Measurements from ENCODE around the gene PPP2R2B. TPM values are rescaled to one million over a fixed set of nuclear protein-coding genes. Genes with fewer than 3 reads are reported as not detected.

The PPP2R2B gene
- total RNA-seq (10 to 100 TPM in 1 of 2 donors, 1 to 10 TPM in 1; 6.9 to 12.1 TPM), total RNA-seq (6.1 to 7.9 reads per million in 2 donors)

DNA sequence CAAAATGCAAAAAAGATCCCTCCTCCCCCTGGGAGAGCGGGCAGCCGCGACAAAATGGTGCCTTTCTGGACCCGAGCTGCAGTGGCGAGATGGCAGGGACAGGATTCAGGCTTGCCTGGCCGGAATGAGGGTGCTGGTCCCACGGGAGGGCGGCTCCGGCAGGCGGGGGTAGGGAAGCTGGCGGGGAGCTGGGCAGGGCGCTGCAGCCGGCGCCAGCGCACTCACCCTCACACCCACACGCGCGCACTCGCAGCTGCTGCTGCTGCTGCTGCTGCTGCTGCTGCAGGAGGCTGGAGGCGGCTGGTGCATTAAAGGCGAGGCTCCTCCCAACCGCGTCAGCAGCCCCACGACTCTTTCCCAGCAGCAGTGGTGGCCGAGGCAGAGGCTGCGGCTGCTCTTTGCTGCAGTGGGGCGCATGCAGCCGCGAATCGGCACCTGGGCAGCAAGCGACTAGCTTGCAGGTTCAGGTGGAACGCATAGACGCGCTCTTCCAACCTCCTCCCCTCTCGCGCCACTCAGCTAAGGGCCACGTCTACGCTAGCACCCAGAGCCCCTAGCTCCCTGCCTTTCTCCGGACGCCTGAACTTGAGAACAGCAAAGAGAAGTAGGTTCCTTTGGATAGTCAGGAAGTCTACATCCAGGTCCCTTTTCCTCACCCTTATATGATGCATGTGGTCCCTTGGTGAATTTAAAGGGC, at the start of gene PPP2R2B:
Gene PPP2R2B, minus strand, starts transcription at position 282 of the 697 bp plus-strand sequence.
- Mint-ChIP-seq H3K27ac (peak within 1 kb of the TSS; percentile 8), H3K4me3 (peak within 1 kb of the TSS; percentile 95), H3K36me3 (ENCODE audit: low read depth) (peaks cover 2% of the 10 kb centered on the region), H3K4me1 (peaks cover 29% of the 10 kb centered on the region), H3K27me3 (peaks cover 12% of the 10 kb centered on the region)
- H3K9me3 ChIP-seq (ENCODE audit: control insufficient read depth, low read length, poor library complexity, severe bottlenecking), result no peaks in the 10 kb centered on the region
- ATAC-seq (peak; percentile 90), DNase-seq (peak; percentile 30 to 41 (median 37))

DNA sequence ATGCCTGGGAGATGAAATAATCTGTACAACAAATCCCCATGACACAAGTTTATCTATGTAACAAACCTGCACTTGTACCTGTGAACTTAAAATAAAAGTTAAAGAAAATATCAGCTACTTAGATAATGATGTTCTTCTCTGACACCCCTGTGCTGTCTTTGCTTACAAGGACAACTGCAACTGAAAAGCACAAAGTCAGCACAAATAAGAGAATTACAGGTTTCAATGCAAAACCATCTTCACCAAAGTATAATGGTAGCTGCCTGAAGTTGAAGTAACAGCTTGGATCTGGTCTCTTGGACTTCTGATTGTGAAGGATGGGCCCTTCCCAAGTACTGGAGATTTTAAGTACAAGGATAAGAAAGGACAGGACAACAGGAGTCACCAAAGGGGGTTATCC, 45.6 kb upstream of the PPP2R2B start:
- Mint-ChIP-seq H3K4me3 (no peak overlapping the region), H3K27me3 (peaks cover 13% of the 10 kb centered on the region), H3K36me3 (ENCODE audit: low read depth) (peaks cover 3% of the 10 kb centered on the region), H3K4me1 (peaks cover 8% of the 10 kb centered on the region), H3K27ac (no peak overlapping the region)
- H3K9me3 ChIP-seq (ENCODE audit: control insufficient read depth, low read length, poor library complexity, severe bottlenecking), result no peaks in the 10 kb centered on the region
- ATAC-seq, result no peak
- no peak for DNase-seq

DNA sequence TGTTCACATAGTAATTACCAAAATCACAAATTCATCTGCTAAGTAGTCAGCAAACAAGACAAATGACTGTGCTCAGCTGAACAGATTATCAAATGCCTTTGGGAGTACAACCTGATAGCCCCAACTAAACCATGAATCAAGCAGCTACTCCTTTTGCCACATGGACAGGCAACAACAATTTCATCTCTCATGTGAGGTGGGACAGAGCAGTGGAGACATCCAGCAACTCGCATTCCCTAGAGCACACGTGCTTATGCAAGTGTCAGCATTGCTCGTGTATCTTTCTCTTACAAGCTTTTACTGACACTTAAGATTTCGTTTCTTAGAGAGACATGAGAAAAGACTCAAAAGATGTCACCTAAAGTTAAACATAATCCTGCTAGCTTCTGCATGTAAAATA, 42.7 kb upstream of the PPP2R2B start:
- Mint-ChIP-seq H3K4me3 (no peak overlapping the region), H3K36me3 (ENCODE audit: low read depth) (no peaks in the 10 kb centered on the region), H3K4me1 (peaks cover 10% of the 10 kb centered on the region), H3K27me3 (peaks cover 6% of the 10 kb centered on the region), H3K27ac (no peak overlapping the region)
- no peaks in the 10 kb centered on the region for H3K9me3 ChIP-seq (ENCODE audit: control insufficient read depth, low read length, poor library complexity, severe bottlenecking)
- DNase-seq (no peak), ATAC-seq (no peak)

DNA sequence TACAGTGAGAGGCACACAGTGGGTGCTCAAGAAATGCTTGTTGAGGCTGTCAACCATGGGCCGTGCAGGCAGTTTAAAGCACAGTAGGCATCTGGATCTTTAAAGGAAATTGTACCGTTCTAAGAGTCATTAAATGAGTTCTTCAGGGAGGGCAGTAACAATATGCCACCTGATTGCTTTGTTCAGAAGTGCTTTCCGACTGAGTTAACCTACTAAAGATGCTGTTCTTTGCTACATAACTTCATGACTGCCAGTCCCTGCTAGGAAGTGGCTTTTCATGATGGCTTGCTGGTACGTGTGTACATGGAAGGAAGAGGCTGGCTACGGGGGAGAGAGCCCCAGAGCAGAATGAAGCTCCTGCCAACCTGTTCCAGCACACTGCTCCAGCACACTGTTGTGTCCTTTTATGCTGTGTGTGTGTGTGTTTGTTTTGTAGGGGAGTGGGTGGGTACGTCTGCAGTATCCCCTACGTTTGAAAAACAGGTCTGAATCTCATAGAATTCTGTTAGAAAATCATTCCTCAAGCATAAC, 41.9 kb upstream of the PPP2R2B start:
- Mint-ChIP-seq H3K27me3 (peaks cover 6% of the 10 kb centered on the region), H3K4me1 (peaks cover 17% of the 10 kb centered on the region), H3K4me3 (no peak overlapping the region), H3K36me3 (ENCODE audit: low read depth) (no peaks in the 10 kb centered on the region), H3K27ac (no peak overlapping the region)
- ATAC-seq (no peak), DNase-seq (no peak)
- no peaks in the 10 kb centered on the region for H3K9me3 ChIP-seq (ENCODE audit: control insufficient read depth, low read length, poor library complexity, severe bottlenecking)

DNA sequence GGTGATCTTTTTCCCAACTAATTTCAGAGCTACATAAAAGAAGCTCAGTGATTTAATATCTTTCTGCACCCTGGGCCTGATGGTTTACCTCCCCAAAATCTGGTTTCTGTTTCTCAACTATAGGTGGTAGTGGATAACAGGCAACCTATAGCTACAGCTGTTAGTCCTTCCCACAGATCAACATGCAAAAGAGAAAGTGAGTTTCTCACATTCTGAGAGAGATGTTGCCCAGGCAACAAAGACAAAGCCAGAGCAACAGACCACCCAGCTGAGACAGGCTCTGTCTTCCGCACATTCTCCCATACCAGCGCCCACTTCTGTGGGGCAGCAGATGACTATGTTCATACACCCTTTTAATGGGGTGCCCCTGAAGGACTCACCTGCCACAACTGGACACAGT, 40.7 kb upstream of the PPP2R2B start:
- Mint-ChIP-seq H3K27ac (no peak overlapping the region), H3K4me1 (peaks cover 20% of the 10 kb centered on the region), H3K4me3 (no peak overlapping the region), H3K36me3 (ENCODE audit: low read depth) (no peaks in the 10 kb centered on the region), H3K27me3 (peaks cover 6% of the 10 kb centered on the region)
- DNase-seq (no peak), ATAC-seq (no peak)
- H3K9me3 ChIP-seq (ENCODE audit: control insufficient read depth, low read length, poor library complexity, severe bottlenecking), result no peaks in the 10 kb centered on the region

- H3K4me3 Mint-ChIP-seq, result no peak overlapping the region
- DNase-seq, result no peak
- H3K27me3 Mint-ChIP-seq, result peaks cover 6% of the 10 kb centered on the region
- no peak overlapping the region for H3K27ac Mint-ChIP-seq
- H3K9me3 ChIP-seq (ENCODE audit: control insufficient read depth, low read length, poor library complexity, severe bottlenecking), result no peaks in the 10 kb centered on the region
- H3K4me1 Mint-ChIP-seq, result peaks cover 20% of the 10 kb centered on the region
- no peak for ATAC-seq
- H3K36me3 Mint-ChIP-seq (ENCODE audit: low read depth), result no peaks in the 10 kb centered on the region
Measured at GRCh38 chr5:146917931-146918330, 39.4 kb upstream of the PPP2R2B start.

- H3K4me1 Mint-ChIP-seq, result peaks cover 16% of the 10 kb centered on the region
- no peak for DNase-seq
- H3K27ac Mint-ChIP-seq, result no peak overlapping the region
- no peak overlapping the region for H3K4me3 Mint-ChIP-seq
- H3K36me3 Mint-ChIP-seq (ENCODE audit: low read depth), result no peaks in the 10 kb centered on the region
- H3K9me3 ChIP-seq (ENCODE audit: control insufficient read depth, low read length, poor library complexity, severe bottlenecking), result no peaks in the 10 kb centered on the region
- no peak for ATAC-seq
- no peaks in the 10 kb centered on the region for H3K27me3 Mint-ChIP-seq
Measured at GRCh38 chr5:146912874-146913273, 34.3 kb upstream of the PPP2R2B start.

DNA sequence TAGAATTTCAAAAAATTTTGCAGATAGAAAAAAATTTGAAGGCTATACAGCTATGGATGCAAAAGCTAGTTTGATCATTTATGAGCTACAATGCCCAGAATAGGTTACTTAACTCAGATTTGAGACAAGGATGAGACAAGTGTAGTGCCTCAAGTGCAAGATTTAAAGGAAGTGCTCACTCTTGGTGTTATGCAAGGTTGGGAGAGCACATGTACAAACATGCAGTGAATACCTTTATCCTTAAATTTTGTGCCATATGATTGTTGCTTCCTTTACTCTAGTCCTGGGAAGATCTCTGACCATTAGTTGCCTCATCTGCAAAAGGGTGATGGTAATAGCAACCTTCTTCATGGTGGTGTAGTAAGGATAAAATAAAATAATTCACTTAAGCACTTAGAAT, 31.7 kb upstream of the PPP2R2B start:
- no peak for DNase-seq
- H3K27me3 Mint-ChIP-seq, result no peaks in the 10 kb centered on the region
- H3K4me3 Mint-ChIP-seq, result no peak overlapping the region
- ATAC-seq, result no peak
- no peaks in the 10 kb centered on the region for H3K9me3 ChIP-seq (ENCODE audit: control insufficient read depth, low read length, poor library complexity, severe bottlenecking)
- no peaks in the 10 kb centered on the region for H3K36me3 Mint-ChIP-seq (ENCODE audit: low read depth)
- peaks cover 8% of the 10 kb centered on the region for H3K4me1 Mint-ChIP-seq
- no peak overlapping the region for H3K27ac Mint-ChIP-seq

DNA sequence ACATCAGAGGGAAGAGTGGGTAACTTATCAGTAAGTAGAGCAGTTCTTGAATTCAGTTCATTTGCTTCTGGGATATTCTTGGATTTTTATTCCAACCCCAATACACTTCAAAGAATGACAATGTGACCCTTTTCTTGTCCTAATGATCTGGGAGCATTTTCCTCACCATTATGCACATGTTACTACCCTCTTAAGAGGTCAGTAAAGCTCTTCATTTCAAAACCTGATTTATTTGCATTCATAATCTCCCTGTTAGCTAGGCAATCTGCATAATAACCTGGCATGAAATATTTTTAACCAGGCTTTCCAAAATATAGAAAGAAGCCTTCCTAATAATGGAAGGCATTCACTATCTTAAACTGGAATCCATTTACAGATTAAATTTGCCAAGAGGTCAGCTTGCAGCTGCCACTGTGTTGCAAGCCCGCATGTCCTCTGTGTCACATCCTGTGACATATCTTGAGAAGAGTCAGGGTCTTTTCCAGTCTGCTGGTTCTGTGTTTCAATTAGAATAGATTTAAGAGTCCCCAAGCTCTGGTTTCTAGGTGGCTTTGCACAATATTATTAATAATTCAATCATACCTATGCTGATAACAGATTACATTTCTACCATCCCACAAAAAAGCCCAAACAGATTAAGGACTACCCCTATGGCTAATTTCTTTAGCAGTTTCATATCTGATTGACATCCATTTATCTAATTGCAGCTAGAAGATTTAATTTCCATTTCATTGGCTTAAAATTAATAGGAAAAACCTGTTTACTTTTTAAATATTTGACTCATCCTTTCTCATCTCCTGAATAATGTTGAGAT, 30.9 kb upstream of the PPP2R2B start:
- H3K27me3 Mint-ChIP-seq, result no peaks in the 10 kb centered on the region
- H3K27ac Mint-ChIP-seq, result no peak overlapping the region
- no peak for DNase-seq
- H3K4me1 Mint-ChIP-seq, result peaks cover 7% of the 10 kb centered on the region
- H3K36me3 Mint-ChIP-seq (ENCODE audit: low read depth), result no peaks in the 10 kb centered on the region
- ATAC-seq, result no peak
- no peak overlapping the region for H3K4me3 Mint-ChIP-seq
- H3K9me3 ChIP-seq (ENCODE audit: control insufficient read depth, low read length, poor library complexity, severe bottlenecking), result no peaks in the 10 kb centered on the region

- Mint-ChIP-seq H3K4me3 (no peak overlapping the region), H3K27ac (no peak overlapping the region), H3K27me3 (no peaks in the 10 kb centered on the region), H3K36me3 (ENCODE audit: low read depth) (no peaks in the 10 kb centered on the region), H3K4me1 (no peaks in the 10 kb centered on the region)
- ATAC-seq, result no peak
- H3K9me3 ChIP-seq (ENCODE audit: control insufficient read depth, low read length, poor library complexity, severe bottlenecking), result no peaks in the 10 kb centered on the region
- DNase-seq, result no peak
Measured at GRCh38 chr5:146906803-146907202, 28.2 kb upstream of the PPP2R2B start.

- no peaks in the 10 kb centered on the region for H3K36me3 Mint-ChIP-seq (ENCODE audit: low read depth)
- no peak overlapping the region for H3K4me3 Mint-ChIP-seq
- no peak overlapping the region for H3K27ac Mint-ChIP-seq
- H3K4me1 Mint-ChIP-seq, result no peaks in the 10 kb centered on the region
- no peak for ATAC-seq
- no peaks in the 10 kb centered on the region for H3K27me3 Mint-ChIP-seq
- no peaks in the 10 kb centered on the region for H3K9me3 ChIP-seq (ENCODE audit: control insufficient read depth, low read length, poor library complexity, severe bottlenecking)
- DNase-seq, result no peak
Measured at GRCh38 chr5:146904890-146905289, 26.3 kb upstream of the PPP2R2B start.

DNA sequence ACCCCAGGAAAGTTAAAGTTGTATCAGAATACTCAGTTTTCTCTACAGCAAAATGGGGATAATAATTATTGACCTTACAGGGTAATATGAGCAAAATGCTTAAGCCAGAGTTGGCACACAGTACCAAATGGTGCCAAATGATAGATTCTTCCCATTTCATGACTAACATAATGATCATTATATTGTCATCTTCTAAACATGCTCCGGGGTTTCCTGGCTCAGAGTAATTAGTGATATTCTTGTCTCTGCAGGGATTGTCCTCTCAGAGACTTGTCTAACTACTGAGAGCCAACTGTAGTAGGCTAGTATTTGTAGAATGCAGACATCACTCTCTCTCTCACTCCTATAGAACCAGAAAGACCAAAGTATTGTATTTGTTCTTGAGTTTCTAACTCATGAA, 25.2 kb upstream of the PPP2R2B start:
- Mint-ChIP-seq H3K4me3 (no peak overlapping the region), H3K27me3 (no peaks in the 10 kb centered on the region), H3K36me3 (ENCODE audit: low read depth) (no peaks in the 10 kb centered on the region), H3K27ac (no peak overlapping the region), H3K4me1 (no peaks in the 10 kb centered on the region)
- DNase-seq (no peak), ATAC-seq (no peak)
- no peaks in the 10 kb centered on the region for H3K9me3 ChIP-seq (ENCODE audit: control insufficient read depth, low read length, poor library complexity, severe bottlenecking)

DNA sequence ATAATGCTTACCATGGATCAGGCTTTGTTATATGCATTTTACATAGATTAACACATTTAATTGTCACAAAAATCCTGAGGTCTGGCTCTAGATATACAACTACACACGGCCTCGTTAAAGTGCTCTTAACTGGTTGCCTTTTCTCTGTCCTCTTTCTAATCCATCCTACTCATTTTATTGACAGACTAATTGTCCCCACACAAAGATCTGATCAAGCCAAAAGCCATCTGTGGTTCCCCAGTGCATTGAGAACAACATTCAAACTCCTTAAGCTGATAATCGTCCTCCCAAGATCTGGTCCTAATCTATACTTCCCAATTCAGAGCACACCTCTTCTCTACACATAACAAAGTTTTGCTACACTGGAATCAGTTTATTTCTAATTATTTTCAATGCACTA, 23.9 kb upstream of the PPP2R2B start:
- H3K36me3 Mint-ChIP-seq (ENCODE audit: low read depth), result no peaks in the 10 kb centered on the region
- no peaks in the 10 kb centered on the region for H3K9me3 ChIP-seq (ENCODE audit: control insufficient read depth, low read length, poor library complexity, severe bottlenecking)
- no peak for DNase-seq
- H3K27me3 Mint-ChIP-seq, result no peaks in the 10 kb centered on the region
- no peak for ATAC-seq
- no peaks in the 10 kb centered on the region for H3K4me1 Mint-ChIP-seq
- H3K4me3 Mint-ChIP-seq, result no peak overlapping the region
- H3K27ac Mint-ChIP-seq, result no peak overlapping the region
